MM.1S (cell line): ENCODE measurements around the gene HDAC9.

Experiments
- CTCF ChIP-seq: fragments of 300-600 bp; sonication (generic); IDR thresholded peaks from 2 replicates; pipeline ENCODE4 v1.5.1; 2016; ENCODE audit warnings: antibody characterized with exemption, low read length, mixed read lengths
- EZH2 ChIP-seq: fragments of 300-600 bp; sonication (generic); optimal IDR thresholded peaks from 2 replicates; pipeline ENCODE3; 2017; ENCODE audit warnings: low read depth, mild to moderate bottlenecking, antibody characterized with exemption, low read length, mixed read lengths
- EZH2phosphoT487 ChIP-seq: fragments of 300-600 bp; sonication (generic); IDR thresholded peaks from 2 replicates; pipeline ENCODE4 v1.6.1; 2018; ENCODE audit warnings: antibody characterized with exemption, low read length

- TF ChIP-seq CTCF (no peak), EZH2 (no peak), EZH2phosphoT487 (no peak)
Observed at GRCh38 chr7:18906901-18907300, 411.4 kb downstream of the HDAC9 start.
